PC-9 (cell line): Measurements from ENCODE around the gene AIFM1. TPM values are rescaled to one million over a fixed set of nuclear protein-coding genes. Genes with fewer than 3 reads are reported as not detected.

Experiments used
- BruUV-seq: library from RNA; stranded (reverse); fragments of 400-500 nt; replicated peaks from 2 replicates; lab custom pipeline; 2021; lab: Mats Ljungman, UMichigan
- CTCF ChIA-PET: fragments of 300-600 bp; sonication (Branson Sonifier 250); formaldehyde crosslinking; loops from one replicate; lab custom pipeline; 2022; ENCODE audit warnings: antibody characterized with exemption; lab: Charles Lee
- POLR2A ChIA-PET: fragments of 300-600 bp; sonication (Branson Sonifier 250); formaldehyde crosslinking; loops from one replicate; lab custom pipeline; 2022; ENCODE audit warnings: antibody characterized with exemption; ENCODE audit not compliant: unreplicated experiment; lab: Charles Lee
- DNase-seq, 2 experiments: peaks; one replicate each; pipeline versions ENCODE4 v3.0.0 to v3.0.0-alpha.2; 2015 to 2022; ENCODE audit warnings: mixed read lengths in 1 of 2
- H2AFZ ChIP-seq: fragments of 200-600 bp; sonication (generic); 2 replicates; pipeline ENCODE4 v1.8.1; 2017; ENCODE audit warnings: antibody characterized with exemption
- H3F3A ChIP-seq: fragments of 200-600 bp; sonication (generic); 2 replicates; pipeline ENCODE4 v1.8.1; 2017; ENCODE audit warnings: antibody characterized with exemption, mild to moderate bottlenecking, low read depth; ENCODE audit not compliant: insufficient read depth
- H3K27ac ChIP-seq: fragments of 200-600 bp; sonication (generic); 2 replicates; pipeline ENCODE4 v1.6.1; 2016; ENCODE audit warnings: mixed run types
- H3K27me3 ChIP-seq: fragments of 200-600 bp; sonication (generic); 2 replicates; pipeline ENCODE4 v1.6.1; 2016; ENCODE audit warnings: low read depth, mixed run types; ENCODE audit not compliant: insufficient read depth
- H3K36me3 ChIP-seq: fragments of 200-600 bp; sonication (generic); 2 replicates; pipeline ENCODE4 v1.6.1; 2016; ENCODE audit warnings: low read depth, mixed run types
- H3K4me1 ChIP-seq: fragments of 200-600 bp; sonication (generic); replicated peaks from 2 replicates; pipeline ENCODE4 v1.6.1; 2016; ENCODE audit warnings: mixed run types; ENCODE audit not compliant: insufficient read depth
- H3K4me2 ChIP-seq: fragments of 200-600 bp; sonication (generic); 2 replicates; pipeline ENCODE4 v1.6.1; 2017; ENCODE audit warnings: mixed run types
- H3K4me3 ChIP-seq: fragments of 200-600 bp; sonication (generic); 2 replicates; pipeline ENCODE4 v1.6.1; 2016; ENCODE audit warnings: mixed run types
- H3K79me2 ChIP-seq: fragments of 200-600 bp; sonication (generic); 2 replicates; pipeline ENCODE4 v1.6.1; 2017; ENCODE audit warnings: low read depth, mixed run types
- H3K9me2 ChIP-seq: fragments of 200-600 bp; sonication (generic); 2 replicates; pipeline ENCODE4 v1.8.1; 2017; ENCODE audit warnings: mild to moderate bottlenecking; ENCODE audit not compliant: insufficient read depth
- H3K9me3 ChIP-seq: fragments of 200-600 bp; sonication (generic); 2 replicates; pipeline ENCODE4 v1.8.1; 2016; ENCODE audit warnings: low read depth; ENCODE audit not compliant: insufficient read depth
- H4K20me1 ChIP-seq: fragments of 200-600 bp; sonication (generic); 2 replicates; pipeline ENCODE4 v1.8.1; 2017; ENCODE audit not compliant: insufficient read depth
- CTCF ChIP-seq: fragments of 200-600 bp; sonication (generic); conservative IDR thresholded peaks from 2 replicates; pipeline ENCODE4 v1.6.1; 2017; ENCODE audit warnings: mixed run types, antibody characterized with exemption, mild to moderate bottlenecking, moderate library complexity
- EZH2 ChIP-seq: fragments of 200-600 bp; sonication (generic); IDR thresholded peaks from 2 replicates; pipeline ENCODE4 v1.8.0; 2017; ENCODE audit warnings: antibody characterized with exemption, low read depth
- intact Hi-C: fragments of 100-400 bp; cut with micrococcal nuclease; formaldehyde crosslinking; loops from one replicate; pipeline ENCODE4 v1.10.0; 2022; ENCODE audit not compliant: unreplicated experiment
- total RNA-seq: library from RNA; stranded (reverse); gene quantifications from 2 replicates; pipeline ENCODE4 v1.2.3, GENCODE V29; 2021

The AIFM1 gene
- total RNA-seq, 1 experiment from 2014 or later = 83.3 TPM

DNA sequence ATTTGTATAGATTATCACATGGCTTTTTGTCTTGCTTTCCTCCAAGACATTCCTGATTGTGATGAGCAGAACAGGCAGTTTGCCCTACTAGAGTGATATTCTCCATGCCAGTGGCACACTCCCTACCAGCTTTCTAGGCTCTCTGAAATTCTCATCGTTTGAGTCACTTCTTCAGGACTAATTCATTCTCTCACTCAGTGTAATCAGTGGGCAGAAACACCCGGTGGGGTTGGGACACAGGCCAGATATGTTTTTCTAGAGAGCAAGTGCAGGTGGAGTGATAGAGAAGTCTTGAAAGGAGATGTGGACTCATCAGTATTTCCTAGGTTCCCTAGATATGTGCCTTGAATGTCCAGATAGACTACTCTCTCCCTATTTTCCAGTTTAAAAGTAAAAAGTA, 19.2 kb upstream of the AIFM1 start:
- intact Hi-C loops = no loop called here

DNA sequence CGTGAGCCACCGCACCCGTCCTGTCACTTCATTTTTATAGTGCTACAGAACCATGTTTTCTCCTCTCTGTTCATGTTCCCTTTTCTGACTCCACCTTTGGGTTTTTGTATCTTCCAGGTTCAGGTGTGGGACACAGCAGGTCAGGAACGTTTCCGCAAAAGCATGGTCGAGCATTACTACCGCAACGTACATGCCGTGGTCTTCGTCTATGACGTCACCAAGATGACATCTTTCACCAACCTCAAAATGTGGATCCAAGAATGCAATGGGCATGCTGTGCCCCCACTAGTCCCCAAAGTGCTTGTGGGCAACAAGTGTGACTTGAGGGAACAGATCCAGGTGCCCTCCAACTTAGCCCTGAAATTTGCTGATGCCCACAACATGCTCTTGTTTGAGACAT, 18.5 kb upstream of the AIFM1 start:
- H2AFZ ChIP-seq = no peak overlapping the region
- H3F3A ChIP-seq = no peaks in the 10 kb centered on the region
- intact Hi-C loops = no loop called here
- H3K9me3 ChIP-seq = no peaks in the 10 kb centered on the region
- ChIA-PET POLR2A (no interaction called here), CTCF (no interaction called here)
- DNase-seq = no peak
- H3K36me3 ChIP-seq = no peaks in the 10 kb centered on the region
- no peaks in the 10 kb centered on the region for H3K9me2 ChIP-seq
- TF ChIP-seq EZH2 (no peak), CTCF (no peak)
- H3K4me1 ChIP-seq = no peaks in the 10 kb centered on the region
- no peak overlapping the region for H3K4me3 ChIP-seq
- no TSS peak for BruUV-seq
- no peaks in the 10 kb centered on the region for H4K20me1 ChIP-seq
- H3K27me3 ChIP-seq = no peaks in the 10 kb centered on the region; the same call in 1 of the 2 replicates
- H3K79me2 ChIP-seq = no peaks in the 10 kb centered on the region
- no peak overlapping the region for H3K27ac ChIP-seq
- no peak overlapping the region for H3K4me2 ChIP-seq

More for the DNA sequence above, 19.2 kb upstream of the AIFM1 start:
- H3K9me3 ChIP-seq = no peaks in the 10 kb centered on the region
- no peak for TF ChIP-seq EZH2
- no peak for TF ChIP-seq CTCF
- H3K4me2 ChIP-seq = no peak overlapping the region
- no peaks in the 10 kb centered on the region for H3K9me2 ChIP-seq
- no peaks in the 10 kb centered on the region; the same call in 1 of the 2 replicates for H3K27me3 ChIP-seq
- no peak overlapping the region for H3K27ac ChIP-seq
- no peak overlapping the region for H2AFZ ChIP-seq
- no peaks in the 10 kb centered on the region for H3K4me1 ChIP-seq
- CTCF ChIA-PET = interaction anchor here (0.6 kb wide), 1 partner anchor 592 kb away, joined by 6 read pairs; no protein-coding TSS in a partner anchor
- H4K20me1 ChIP-seq = no peaks in the 10 kb centered on the region
- H3K79me2 ChIP-seq = no peaks in the 10 kb centered on the region
- POLR2A ChIA-PET = no interaction called here
- no peaks in the 10 kb centered on the region for H3F3A ChIP-seq
- no TSS peak for BruUV-seq
- H3K36me3 ChIP-seq = no peaks in the 10 kb centered on the region
- no peak for DNase-seq
- no peak overlapping the region for H3K4me3 ChIP-seq

- Histone ChIP-seq H3K9me2 (no peaks in the 10 kb centered on the region), H3K9me3 (no peaks in the 10 kb centered on the region), H3F3A (0 out of 2 replicates have a peak, but pooled peaks cover under 1% of the 10 kb centered on the region), H3K27me3 (no peaks in the 10 kb centered on the region), H4K20me1 (no peaks in the 10 kb centered on the region), H3K27ac (no peak overlapping the region), H3K79me2 (no peaks in the 10 kb centered on the region), H3K4me3 (no peak overlapping the region), H3K36me3 (no peaks in the 10 kb centered on the region), H2AFZ (no peak overlapping the region), H3K4me1 (peaks cover under 1% of the 10 kb centered on the region; the same call in 1 of the 2 replicates), H3K4me2 (no peak overlapping the region)
- no TSS peak for BruUV-seq
- POLR2A ChIA-PET = no interaction called here
- intact Hi-C loops = no loop called here
- CTCF ChIA-PET = interaction anchor here (0.6 kb wide), 2 partner anchors 21 to 48 kb away, joined by 3 to 5 read pairs; no protein-coding TSS in a partner anchor
- TF ChIP-seq EZH2 (no peak), CTCF (no peak)
- DNase-seq = no peak
Measured at GRCh38 chrX:130179579-130180215, 14.1 kb upstream of the AIFM1 start.
